ENCODE results near the gene RANBP1. TPM values are rescaled to one million over a fixed set of nuclear protein-coding genes. Genes with fewer than 3 reads are reported as not detected.

RANBP1 gene
- total RNA-seq, 1 experiment from 2014 or later = 168 TPM

DNA sequence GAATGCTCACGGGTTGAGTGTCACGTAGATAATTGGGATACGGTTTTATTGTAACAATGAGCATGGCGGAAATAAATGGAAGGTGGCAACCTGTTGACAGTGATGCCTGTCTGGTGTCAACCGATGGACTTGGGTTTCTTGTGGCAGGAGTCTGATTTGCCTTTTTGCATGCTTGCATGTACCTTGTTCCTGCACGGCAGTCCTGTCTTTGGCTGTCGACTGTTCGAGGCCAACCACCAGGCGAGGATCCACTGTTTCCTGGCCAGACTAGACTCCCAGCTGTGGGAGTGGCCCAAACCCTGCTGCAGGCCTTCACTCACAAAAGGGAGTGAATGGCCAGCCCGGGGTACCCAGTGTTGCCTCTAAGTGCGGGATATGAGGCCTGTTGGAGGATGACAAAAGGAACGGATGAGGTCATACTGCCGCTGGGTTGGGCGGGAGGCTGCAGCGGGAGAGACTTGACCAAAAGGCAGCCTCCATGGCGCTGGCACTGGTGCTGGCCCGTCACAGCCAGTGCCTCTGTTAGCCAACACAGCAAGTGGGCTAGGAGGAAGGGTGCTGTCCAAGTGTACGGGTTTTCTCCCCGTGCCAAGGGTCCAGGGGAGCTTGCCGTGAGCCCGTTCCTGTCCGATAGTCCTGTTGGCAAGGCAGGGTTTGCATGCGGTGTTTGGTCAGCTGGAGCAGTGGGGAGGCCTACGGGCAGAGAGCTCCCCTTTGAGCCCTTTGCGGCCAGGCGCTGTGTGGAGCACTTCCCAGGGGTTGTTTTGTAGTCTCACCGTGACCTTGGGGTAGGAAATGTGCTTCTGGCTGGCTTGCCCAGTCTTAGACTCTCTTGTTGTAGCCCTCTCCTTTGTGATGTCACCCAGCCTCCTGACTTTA lies 34.9 kb upstream of the RANBP1 start:
- Histone ChIP-seq H3K4me2 (peak overlapping the region; percentile 90), H3K9me2 (ENCODE audit: insufficient read depth) (no peaks in the 10 kb centered on the region), H3F3A (ENCODE audit: insufficient read depth, low read depth) (peaks cover 16% of the 10 kb centered on the region), H3K79me2 (ENCODE audit: low read depth) (peaks cover 56% of the 10 kb centered on the region), H3K9me3 (ENCODE audit: insufficient read depth, low read depth) (no peaks in the 10 kb centered on the region), H2AFZ (0 out of 2 replicates have a peak overlapping the region, but pooled peaks have one; percentile 48), H3K27ac (peak overlapping the region; percentile 50), H4K20me1 (ENCODE audit: insufficient read depth) (peaks cover 26% of the 10 kb centered on the region), H3K4me1 (replicated peaks; ENCODE audit: insufficient read depth) (peaks cover 4% of the 10 kb centered on the region; the same call in 1 of the 2 replicates), H3K4me3 (peak overlapping the region; percentile 74), H3K36me3 (ENCODE audit: low read depth) (no peaks in the 10 kb centered on the region), H3K27me3 (ENCODE audit: insufficient read depth, low read depth) (no peaks in the 10 kb centered on the region)
- CTCF ChIA-PET = no interaction called here
- no peak for TF ChIP-seq EZH2 (IDR thresholded peaks at IDR 0.05; ENCODE audit: low read depth)
- TF ChIP-seq, protein P1, sequence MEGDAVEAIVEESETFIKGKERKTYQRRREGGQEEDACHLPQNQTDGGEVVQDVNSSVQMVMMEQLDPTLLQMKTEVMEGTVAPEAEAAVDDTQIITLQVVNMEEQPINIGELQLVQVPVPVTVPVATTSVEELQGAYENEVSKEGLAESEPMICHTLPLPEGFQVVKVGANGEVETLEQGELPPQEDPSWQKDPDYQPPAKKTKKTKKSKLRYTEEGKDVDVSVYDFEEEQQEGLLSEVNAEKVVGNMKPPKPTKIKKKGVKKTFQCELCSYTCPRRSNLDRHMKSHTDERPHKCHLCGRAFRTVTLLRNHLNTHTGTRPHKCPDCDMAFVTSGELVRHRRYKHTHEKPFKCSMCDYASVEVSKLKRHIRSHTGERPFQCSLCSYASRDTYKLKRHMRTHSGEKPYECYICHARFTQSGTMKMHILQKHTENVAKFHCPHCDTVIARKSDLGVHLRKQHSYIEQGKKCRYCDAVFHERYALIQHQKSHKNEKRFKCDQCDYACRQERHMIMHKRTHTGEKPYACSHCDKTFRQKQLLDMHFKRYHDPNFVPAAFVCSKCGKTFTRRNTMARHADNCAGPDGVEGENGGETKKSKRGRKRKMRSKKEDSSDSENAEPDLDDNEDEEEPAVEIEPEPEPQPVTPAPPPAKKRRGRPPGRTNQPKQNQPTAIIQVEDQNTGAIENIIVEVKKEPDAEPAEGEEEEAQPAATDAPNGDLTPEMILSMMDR (conservative IDR thresholded peaks at IDR 0.05) = no peak
- POLR2A ChIA-PET (ENCODE audit: unreplicated experiment) = no interaction called here
- BruUV-seq (replicated peaks) = TSS peak; percentile 37
- intact Hi-C loops (cut with micrococcal nuclease; ENCODE audit: unreplicated experiment) = loop anchor here (2.0 kb wide), 1 partner anchor 36 kb away; the partner anchor contains the start of genes RANBP1 and TRMT2A
- peak; percentile 24 to 36 for DNase-seq

DNA sequence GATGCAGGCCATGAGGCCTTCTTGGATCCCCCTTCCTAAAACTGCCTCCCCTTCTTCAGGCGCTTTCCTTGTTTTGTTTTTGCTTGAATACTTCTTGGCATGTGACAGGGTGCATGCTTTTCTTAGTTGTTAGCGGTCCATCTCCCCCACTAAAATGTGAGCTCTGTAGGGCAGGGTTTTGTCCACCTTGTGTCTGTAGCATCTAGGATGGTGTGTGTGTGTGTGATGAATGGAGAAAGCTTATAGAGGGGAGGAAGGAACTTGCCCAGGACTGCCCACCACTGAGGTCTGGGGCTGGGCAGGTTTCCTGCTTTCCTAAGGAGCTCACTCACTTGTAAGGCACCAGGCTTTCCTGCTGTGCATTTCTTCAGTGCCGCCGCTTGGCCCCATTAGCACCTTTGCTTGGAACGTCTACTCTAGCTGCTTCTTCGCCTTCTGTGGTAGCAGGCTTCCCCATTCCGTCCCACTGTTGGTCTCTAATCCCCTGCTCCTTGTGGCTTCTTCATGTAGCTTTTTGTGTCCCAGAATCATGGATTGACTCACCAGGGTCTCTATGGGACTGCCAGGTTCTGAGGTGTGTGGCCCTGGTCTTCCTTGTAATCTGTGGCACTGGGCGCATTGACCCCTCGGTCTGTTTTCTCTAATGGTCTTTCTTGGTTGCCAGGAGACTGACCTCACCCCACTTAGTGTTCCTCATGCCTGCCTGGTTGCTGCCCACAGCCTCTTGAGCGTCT lies 32.6 kb upstream of the RANBP1 start:
- H3K36me3 ChIP-seq (ENCODE audit: low read depth) = no peaks in the 10 kb centered on the region
- no peaks in the 10 kb centered on the region for H3K27me3 ChIP-seq (ENCODE audit: insufficient read depth, low read depth)
- no peaks in the 10 kb centered on the region for H3K9me3 ChIP-seq (ENCODE audit: insufficient read depth, low read depth)
- H3K27ac ChIP-seq = no peak overlapping the region
- H3K4me2 ChIP-seq = no peak overlapping the region
- no peak for DNase-seq
- H3F3A ChIP-seq (ENCODE audit: insufficient read depth, low read depth) = peaks cover 12% of the 10 kb centered on the region
- intact Hi-C loops (cut with micrococcal nuclease; ENCODE audit: unreplicated experiment) = no loop called here
- H3K4me3 ChIP-seq = no peak overlapping the region
- CTCF ChIA-PET = interaction anchor here (0.6 kb wide), 1 partner anchor 28 kb away, joined by 5 read pairs; no protein-coding TSS in a partner anchor
- peaks cover 58% of the 10 kb centered on the region for H3K79me2 ChIP-seq (ENCODE audit: low read depth)
- H3K4me1 ChIP-seq (replicated peaks; ENCODE audit: insufficient read depth) = no peaks in the 10 kb centered on the region; the same call in 1 of the 2 replicates
- H4K20me1 ChIP-seq (ENCODE audit: insufficient read depth) = peaks cover 26% of the 10 kb centered on the region
- H2AFZ ChIP-seq = no peak overlapping the region
- no TSS peak for BruUV-seq (replicated peaks)
- POLR2A ChIA-PET (ENCODE audit: unreplicated experiment) = no interaction called here
- H3K9me2 ChIP-seq (ENCODE audit: insufficient read depth) = no peaks in the 10 kb centered on the region
- TF ChIP-seq EZH2 (IDR thresholded peaks at IDR 0.05; ENCODE audit: low read depth) = no peak
- TF ChIP-seq, protein P1 (conservative IDR thresholded peaks at IDR 0.05) = no peak

DNA sequence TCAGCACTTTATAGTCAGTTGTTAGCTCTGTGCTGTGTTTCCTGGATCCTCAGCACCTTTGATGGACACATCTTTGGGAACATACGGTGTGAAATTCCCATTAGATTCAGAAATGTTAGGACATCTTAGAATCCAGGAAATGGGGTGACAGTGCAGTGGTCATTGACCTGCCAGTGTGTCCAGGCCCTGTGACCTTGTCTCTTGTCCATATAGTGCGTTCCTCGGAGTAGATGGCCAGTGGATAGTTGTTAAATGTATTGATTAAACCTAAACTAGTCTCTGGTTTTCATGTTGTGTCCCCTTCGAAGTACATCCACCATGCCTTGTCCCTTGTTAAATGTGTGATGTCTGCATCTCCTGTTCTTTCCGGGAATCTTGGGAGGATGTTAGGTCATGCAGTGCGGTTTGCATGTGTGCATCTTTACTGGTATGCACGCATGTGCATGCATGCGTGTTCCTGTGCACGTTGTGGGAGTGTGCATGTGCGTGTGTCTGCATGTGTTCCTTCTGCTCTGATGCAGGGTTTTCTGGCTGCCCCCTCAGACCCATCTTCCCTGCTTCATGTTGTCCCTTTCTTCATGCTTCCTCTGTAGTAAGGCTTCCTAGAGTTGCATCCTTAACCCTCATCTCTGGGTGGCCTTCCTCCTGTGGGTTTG lies 31.9 kb upstream of the RANBP1 start:
- Histone ChIP-seq H2AFZ (no peak overlapping the region), H3K4me3 (no peak overlapping the region), H3K27me3 (ENCODE audit: insufficient read depth, low read depth) (no peaks in the 10 kb centered on the region), H4K20me1 (ENCODE audit: insufficient read depth) (peaks cover 26% of the 10 kb centered on the region), H3K4me2 (no peak overlapping the region), H3K4me1 (replicated peaks; ENCODE audit: insufficient read depth) (no peaks in the 10 kb centered on the region; the same call in 1 of the 2 replicates), H3K79me2 (ENCODE audit: low read depth) (peaks cover 58% of the 10 kb centered on the region), H3K36me3 (ENCODE audit: low read depth) (no peaks in the 10 kb centered on the region), H3F3A (ENCODE audit: insufficient read depth, low read depth) (peaks cover 12% of the 10 kb centered on the region), H3K9me2 (ENCODE audit: insufficient read depth) (no peaks in the 10 kb centered on the region), H3K27ac (no peak overlapping the region), H3K9me3 (ENCODE audit: insufficient read depth, low read depth) (no peaks in the 10 kb centered on the region)
- CTCF ChIA-PET = no interaction called here
- DNase-seq = no peak
- intact Hi-C loops (cut with micrococcal nuclease; ENCODE audit: unreplicated experiment) = no loop called here
- POLR2A ChIA-PET (ENCODE audit: unreplicated experiment) = no interaction called here
- TF ChIP-seq, protein P1 (conservative IDR thresholded peaks at IDR 0.05) = no peak
- no peak for TF ChIP-seq EZH2 (IDR thresholded peaks at IDR 0.05; ENCODE audit: low read depth)
- no TSS peak for BruUV-seq (replicated peaks)
